GM18858 (cell line): Measurements from ENCODE around the gene DTHD1.

Experiments used
- ATAC-seq: cut with Tn5 transposase; IDR thresholded peaks from one replicate; pipeline ENCODE4 v1.9.1; 2021; ENCODE audit not compliant: unreplicated experiment

Gene DTHD1

DNA sequence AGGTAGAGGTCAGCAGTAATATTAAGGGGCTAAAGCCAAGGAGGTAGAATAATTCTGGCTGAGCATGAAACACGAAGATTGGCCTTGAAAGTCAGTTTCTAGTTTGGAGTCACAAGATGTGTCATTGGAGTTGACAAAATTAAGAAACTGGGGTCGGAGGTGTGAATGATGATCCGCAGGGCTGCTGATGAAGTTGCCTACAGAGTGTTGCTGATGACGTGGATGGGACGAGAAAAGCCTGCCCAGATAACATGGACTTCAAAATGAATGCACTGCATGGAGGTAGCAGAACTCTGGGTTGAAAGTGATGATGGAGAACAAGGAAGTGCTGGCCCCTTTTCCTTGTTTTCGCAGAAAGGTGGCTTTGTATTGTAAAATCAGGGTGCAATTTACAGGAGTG lies 60.5 kb downstream of the DTHD1 start:
- ATAC-seq, result no peak

DNA sequence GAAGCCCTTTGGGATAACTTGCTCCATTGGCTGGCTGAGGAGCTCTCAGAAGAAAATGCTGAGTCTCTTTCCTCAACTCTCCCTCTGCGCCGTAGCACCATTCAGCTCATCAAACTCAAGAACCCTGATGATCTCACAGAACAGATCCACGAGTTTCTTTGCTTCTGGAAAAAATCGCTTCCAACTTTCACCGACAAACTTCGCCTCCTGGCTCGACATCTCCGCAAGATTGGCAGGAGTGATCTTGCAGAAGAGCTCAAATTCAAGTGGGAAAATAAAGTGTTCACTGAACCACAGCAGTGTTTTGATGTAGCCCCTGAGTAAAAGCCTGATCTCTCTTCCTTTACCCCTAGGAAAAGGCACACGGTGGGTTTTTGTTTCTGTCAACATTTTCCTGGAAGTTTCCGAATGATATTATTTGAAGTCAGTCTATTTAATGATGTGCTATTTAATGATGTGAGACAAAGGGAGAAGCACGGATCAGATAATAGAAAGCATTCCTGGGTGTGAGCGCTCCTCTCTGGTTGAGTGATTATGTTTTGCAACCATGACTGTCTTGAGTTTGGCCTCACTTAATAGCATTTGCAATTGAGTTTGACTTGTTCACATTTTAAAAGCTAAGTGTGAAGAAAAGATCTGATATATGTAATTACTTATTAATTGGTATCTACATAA lies 62.2 kb downstream of the DTHD1 start:
- no peak for ATAC-seq

DNA sequence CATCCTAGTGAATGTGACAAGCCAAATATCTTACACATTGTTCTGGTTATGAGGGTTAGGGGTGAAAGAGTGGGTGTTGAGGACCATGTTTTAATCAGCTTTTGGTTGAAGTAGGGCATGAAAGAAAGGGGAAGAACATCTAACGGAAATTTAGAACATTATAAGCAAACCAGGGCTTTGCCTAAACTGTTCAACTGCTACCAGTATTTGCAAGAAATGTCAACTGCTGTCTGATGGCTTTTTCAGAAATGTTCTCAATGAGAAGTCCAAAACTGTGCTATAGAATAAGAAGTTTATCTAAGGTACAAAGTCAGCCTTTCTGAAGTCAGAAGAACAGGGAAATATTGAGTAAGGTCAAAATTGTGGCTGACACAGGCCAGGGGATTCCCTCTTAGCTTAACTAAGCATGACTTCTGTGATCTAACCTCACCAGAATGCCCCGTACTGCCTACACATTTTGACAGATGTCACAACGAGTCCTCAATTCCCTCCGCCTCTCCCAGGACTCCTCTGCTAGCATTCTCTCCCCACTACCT lies 67.1 kb downstream of the DTHD1 start:
- peak; percentile 94 for ATAC-seq

DNA sequence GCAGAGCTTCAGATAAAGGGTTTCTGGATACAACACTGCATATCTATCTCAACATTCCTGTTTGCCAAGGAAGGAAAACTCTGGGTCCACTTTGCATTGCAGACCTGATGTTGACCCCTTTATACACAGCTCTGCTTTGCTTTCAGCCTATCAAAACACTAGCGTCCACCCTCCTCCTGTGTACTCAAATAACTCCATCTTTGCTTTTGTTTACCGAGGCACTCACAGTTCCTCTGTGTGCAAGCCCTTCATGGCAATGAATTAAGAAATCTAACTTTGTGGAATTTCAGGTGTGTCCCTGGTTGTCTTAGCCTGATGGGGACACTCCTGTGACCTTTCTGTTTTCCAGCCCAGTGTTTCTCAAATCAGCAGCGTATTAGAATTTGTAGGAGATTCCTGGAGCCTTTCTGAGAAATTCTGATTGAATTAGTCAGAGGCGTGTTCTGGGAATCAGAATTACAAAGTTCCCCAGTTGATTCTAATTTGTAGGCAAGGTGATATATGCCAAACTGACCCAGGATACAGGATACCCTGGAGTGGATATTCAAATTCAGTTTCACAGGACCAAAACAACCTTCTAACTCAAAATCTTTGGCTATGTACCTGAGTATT lies 68.6 kb downstream of the DTHD1 start:
- no peak for ATAC-seq

DNA sequence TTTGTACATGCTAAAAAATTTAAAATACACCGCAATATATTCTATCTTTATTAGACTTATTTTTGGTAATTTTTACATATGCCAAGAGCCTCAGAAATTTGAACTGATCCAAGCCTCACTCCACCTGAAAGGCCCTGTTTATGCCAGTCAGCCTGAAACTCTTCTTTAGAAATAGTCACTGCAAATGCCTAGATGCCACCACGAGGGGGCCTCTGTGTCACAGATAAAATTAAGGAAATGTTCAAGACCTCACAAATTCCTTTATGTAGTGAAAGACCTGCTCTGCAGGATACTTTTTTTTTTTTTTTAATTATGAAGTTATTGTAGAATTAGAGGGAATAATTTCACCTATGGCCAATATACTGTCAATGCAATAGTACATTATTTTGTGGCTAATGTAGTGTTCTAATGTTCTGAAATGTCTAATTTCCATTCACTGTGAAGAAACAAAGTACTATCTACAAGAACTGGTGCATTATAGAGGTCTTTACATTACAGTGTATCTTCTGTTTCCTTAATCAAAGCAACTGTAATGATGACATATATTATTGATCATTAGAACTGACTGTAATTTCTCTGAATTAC lies 69.8 kb downstream of the DTHD1 start:
- peak; percentile 51 for ATAC-seq

DNA sequence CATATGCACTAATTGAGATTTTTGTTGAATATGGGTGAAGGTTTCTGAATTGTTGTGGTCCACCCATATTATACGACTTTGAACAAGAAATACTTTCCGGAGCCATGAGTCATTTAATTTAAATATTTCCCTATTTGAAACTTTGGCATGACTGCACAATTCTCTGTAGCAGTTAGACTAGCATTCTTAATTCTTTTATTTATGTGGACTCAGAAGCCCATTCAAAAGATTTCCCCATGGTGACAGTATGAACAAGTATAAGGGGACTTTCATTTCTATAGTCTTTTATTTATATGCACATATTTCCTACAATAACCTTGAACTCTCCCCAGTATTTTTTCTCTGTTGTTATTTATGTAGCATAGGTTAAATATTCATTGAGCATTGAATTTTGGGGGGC lies 72.6 kb downstream of the DTHD1 start:
- no peak for ATAC-seq

DNA sequence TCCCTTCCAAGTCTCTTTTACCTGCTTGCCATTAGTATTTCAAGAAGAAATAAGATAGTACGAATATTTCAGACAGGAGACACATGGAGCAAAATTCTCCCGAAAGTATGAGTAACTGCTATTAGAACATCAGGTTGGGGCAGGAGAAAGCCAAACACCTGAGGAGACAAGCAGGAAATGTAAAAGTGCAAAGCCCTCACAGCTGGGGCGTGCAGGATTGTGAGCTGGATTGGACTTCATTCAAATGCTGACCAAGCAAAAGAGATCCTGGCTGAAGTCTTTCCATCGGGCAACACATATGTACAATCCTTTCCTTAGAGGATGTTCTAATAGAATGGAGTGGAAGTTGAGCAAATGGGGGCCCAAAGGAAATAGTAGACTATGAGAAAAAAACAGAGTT lies 76.8 kb downstream of the DTHD1 start:
- no peak for ATAC-seq

DNA sequence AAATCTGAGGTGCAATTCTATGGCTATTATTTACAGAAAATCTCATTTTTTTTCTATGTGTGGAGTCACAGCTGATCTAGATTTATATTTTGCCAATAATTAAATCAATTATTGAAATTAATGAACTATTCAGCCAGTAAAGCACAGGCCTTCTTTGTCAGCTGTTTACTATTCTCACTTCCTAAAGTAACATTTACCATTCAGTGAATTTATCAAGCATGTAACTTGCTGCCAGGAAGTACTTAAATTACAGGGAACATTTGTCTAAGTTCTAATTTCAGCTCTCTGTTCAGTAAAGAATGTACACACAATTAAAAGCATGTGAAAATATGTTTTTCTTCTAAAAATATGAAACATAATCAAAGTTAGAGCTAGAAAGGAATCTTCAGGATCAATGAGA lies 79.3 kb downstream of the DTHD1 start:
- no peak for ATAC-seq

DNA sequence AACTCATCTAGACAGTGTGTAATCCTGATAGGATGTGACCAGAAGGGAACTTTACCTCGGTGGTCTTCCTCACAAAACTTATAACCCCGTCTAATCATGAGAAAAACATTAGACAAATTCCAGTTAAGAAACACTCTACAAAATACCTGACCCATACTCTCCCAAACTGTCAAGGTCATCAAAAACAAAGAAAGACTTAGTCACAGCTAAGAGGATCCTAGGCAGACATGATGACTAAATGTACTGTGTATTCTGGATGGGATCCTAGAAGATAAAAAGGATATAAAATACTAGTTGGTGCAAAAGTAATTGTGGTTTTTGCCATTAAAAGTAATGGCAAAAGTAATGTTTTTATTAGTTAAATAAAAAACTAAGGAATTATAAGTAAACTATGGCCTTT lies 81.6 kb downstream of the DTHD1 start:
- no peak for ATAC-seq

DNA sequence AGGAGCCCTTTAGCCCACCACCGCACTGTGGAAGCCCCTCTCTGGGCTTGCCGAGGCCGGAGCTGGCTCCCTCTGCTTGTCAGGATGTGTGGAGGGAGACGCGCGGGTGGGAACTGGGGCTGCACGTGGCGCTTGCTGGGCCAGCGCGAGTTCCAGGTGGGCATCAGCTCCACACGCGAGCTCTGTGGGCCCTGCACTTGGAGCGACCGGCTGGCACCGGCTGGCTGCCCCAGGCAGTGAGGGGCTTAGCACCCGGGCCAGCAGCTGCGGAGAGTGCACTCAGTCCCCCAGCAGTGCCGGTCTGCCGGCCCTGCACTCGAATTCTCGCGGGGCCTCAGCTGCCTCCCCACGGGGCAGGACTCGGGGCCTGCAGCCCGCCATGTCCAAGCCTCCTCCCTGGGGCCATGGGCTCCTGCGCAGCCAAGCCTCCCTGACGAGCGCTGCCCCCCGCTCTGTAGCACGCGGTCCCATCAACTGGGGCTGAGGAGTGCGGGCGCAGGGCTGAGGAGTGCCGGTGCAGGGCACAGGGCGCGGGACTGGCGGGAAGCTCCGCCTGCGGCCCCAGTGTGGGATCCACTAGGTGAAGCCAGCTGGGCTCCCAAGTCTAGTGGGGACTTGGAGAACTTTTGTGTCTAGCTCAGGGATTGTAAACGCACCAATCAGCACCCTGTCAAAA lies 93.6 kb downstream of the DTHD1 start:
- no peak for ATAC-seq

DNA sequence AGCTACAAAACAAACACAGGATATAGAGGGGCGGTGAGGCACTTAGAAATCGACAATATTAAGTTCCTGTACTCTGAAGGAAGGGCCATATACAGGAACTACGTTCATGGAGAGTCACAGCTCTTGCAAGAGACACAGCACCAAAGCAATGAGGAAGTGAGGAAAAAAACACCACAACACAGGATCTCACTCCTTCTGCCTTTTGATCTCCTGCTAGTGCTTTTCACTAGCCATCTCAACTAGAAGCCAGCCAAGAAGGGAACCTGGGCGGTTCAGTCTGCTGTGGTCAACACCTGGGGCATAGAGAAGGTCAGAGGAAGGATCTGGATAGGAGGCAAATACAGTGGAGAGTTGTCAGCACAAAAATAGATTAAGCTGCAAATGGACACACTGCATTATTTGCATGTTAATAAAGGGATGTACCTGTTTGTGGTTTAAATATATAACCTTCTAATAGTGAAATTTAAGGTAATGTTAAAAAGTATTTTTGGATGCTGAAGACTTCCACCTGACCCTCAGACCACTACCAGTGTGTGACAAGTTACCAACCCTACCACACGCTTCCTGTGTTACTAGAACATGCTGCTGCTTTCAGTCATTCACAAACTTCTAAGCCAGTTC lies 104.6 kb downstream of the DTHD1 start:
- ATAC-seq, result peak; percentile 76

DNA sequence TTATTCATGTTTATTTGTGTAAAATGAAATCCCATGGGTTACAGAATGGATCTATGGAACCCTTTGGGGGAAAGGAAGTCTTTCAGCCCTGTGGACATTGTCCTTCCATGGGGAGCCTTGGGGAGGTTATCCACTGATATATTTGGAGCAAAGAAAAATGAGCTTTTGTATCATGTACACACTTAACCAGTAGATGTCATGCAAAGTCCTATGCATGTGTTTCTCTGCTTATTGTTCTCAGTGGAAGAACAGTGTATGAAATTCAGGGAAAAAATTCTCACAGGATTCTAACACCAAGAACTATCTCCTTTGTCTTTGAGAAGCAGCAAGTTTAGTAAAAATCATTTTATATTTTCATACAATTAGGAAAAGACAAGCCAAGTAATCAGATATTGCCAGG lies 105.3 kb downstream of the DTHD1 start:
- no peak for ATAC-seq

DNA sequence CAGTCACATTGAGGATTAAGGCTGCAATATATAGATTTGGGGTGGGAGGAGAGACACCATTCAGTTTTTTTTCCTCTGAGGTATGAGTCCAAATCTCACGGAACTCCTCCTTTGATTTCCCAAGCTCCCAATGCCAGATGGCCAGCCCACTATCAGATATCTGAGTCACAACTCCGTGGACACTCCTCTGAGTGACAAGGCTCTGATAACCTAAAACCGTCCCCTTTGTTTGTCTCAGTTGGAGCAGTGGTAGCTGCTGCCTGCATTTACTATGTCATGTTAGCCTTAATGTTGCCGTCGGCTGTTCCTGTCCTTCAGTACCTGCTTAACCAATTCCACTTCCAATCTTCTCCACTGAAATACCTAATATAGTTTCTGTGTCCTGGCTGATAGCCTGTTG lies 107.3 kb downstream of the DTHD1 start:
- no peak for ATAC-seq

DNA sequence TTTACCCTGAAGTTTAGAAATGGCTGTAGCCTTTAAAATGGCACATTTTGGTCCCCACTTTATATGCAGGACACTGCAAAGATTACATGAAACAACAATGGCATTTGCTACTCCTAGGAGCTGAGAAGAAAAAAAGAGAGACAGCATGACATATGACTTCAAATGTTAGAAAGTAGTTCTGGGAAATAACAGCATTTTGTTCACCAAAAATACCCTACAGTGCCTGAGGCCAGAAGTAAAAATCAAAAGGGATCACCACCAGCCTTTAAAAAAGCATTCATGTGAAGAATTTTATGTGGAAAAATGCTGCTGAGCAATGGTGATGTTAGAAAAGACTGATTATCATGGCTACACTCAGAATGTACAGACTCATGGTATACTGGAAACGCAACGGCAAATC lies 110.0 kb downstream of the DTHD1 start:
- ATAC-seq, result no peak

DNA sequence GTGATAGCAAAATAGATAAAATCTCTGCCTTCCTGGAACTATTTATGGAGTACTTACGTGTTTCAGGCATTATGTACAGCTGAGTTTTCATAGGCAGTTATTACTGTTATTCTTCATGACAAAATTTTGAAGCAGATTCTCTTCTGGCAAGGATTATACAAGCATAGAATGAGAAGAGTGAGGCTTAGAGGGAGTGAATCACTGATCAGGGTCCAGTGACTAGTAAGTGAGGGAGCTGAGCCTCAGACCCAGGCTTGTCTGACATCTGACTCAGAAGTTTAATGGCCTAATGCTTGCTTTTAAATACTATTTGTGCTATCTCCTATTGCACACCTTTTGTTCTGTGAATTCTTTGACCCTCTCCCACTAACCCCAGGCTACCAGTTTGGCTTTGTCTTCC lies 110.6 kb downstream of the DTHD1 start:
- ATAC-seq, result no peak

DNA sequence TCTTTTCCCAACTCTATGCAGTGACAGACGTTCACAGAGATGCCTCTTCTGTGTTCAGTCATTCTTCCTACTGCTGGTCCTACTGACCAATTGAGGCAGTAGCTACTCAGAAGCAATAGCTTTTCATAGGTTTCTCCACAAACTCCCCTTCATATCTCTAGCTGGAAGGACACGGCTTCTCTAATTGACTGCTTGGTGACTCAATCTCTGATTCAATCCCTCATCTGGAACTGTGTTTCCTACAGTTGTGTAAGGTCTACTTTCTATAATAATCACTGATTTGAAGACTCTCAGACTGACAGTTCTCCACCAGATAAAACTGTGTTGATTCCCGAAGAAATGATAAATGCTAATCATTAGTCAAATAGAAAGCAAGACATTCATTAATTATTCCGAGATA lies 111.5 kb downstream of the DTHD1 start:
- no peak for ATAC-seq
